Fibroblast of lung (primary cell): ENCODE results near the gene PCDHB9. TPM values are rescaled to one million over a fixed set of nuclear protein-coding genes. Genes with fewer than 3 reads are reported as not detected.
"Not testable (repeated sequence)": the region's sequence is repeated elsewhere in the genome, so short reads cannot be mapped to it uniquely, and the experiment has no call there.

ENCODE experiments used
- DNase-seq, 2 donors: peaks; one replicate each; pipeline versions ENCODE4 v3.0.0 to v3.0.0-alpha.2; 2010; ENCODE audit warnings: low read depth in 2 of 2
- H2AFZ ChIP-seq: 2 replicates; pipeline ENCODE4 v1.5.1; 2012; ENCODE audit warnings: low read length, control low read depth, inconsistent platforms
- H3K27ac ChIP-seq: 2 replicates; pipeline ENCODE4 v1.5.1; 2011; ENCODE audit warnings: low read length, control low read depth; ENCODE audit not compliant: insufficient read depth
- H3K27me3 ChIP-seq: 2 replicates; pipeline ENCODE4 v1.5.1; 2011; ENCODE audit warnings: mild to moderate bottlenecking, low read length; ENCODE audit not compliant: control insufficient read depth, insufficient read depth
- H3K36me3 ChIP-seq: 2 replicates; pipeline ENCODE4 v1.5.1; 2011; ENCODE audit warnings: low read length; ENCODE audit not compliant: control insufficient read depth, insufficient read depth
- H3K4me1 ChIP-seq: 2 replicates; pipeline ENCODE4 v1.5.1; 2011; ENCODE audit warnings: low read length; ENCODE audit not compliant: control insufficient read depth, insufficient read depth; ENCODE audit errors: extremely low read depth
- H3K4me2 ChIP-seq: 2 replicates; pipeline ENCODE4 v1.5.1; 2011; ENCODE audit warnings: low read length, control low read depth; ENCODE audit not compliant: insufficient read depth; ENCODE audit errors: extremely low read depth
- H3K4me3 ChIP-seq, 4 experiments: fragments of 200-600 bp in 1 of 4; sonication (generic) in 1 of 4; replicated peaks in 1 of 4; 2 replicates each; pipeline ENCODE4 v1.5.1; 2011 to 2016; ENCODE audit warnings: low read length in 4 of 4, low read depth in 3 of 4, mild to moderate bottlenecking in 3 of 4, control low read depth in 2 of 4, inconsistent platforms in 1 of 4, mixed read lengths in 1 of 4; ENCODE audit not compliant: insufficient read depth in 1 of 4; ENCODE audit errors: control extremely low read depth in 1 of 4
- H3K79me2 ChIP-seq: 2 replicates; pipeline ENCODE4 v1.5.1; 2012; ENCODE audit warnings: mild to moderate bottlenecking, low read length, inconsistent platforms; ENCODE audit not compliant: control insufficient read depth, insufficient read depth
- H3K9ac ChIP-seq: 2 replicates; pipeline ENCODE4 v1.5.1; 2011; ENCODE audit warnings: mild to moderate bottlenecking, low read length, control low read depth; ENCODE audit not compliant: insufficient read depth
- H3K9me3 ChIP-seq: 2 replicates; pipeline ENCODE4 v1.5.1; 2012; ENCODE audit warnings: low read depth, low read length; ENCODE audit not compliant: control insufficient read depth, insufficient read depth
- H4K20me1 ChIP-seq: 2 replicates; pipeline ENCODE4 v1.5.1; 2011; ENCODE audit warnings: low read length; ENCODE audit not compliant: control insufficient read depth, insufficient read depth; ENCODE audit errors: extremely low read depth
- EZH2 ChIP-seq: IDR thresholded peaks from 2 replicates; pipeline ENCODE4 v1.5.1; 2012; ENCODE audit warnings: low read length, control low read depth, mild to moderate bottlenecking; ENCODE audit errors: missing control alignments
- polyA plus RNA-seq, 2 donors: library from polyadenylated mRNA; depleted of rRNA in 1 of 2; stranded (reverse) in 1 of 2; unstranded in 1 of 2; fragments of >200 nt; gene quantifications; 2 replicates each; pipeline ENCODE4 v1.2.1, GENCODE V29; 2011 to 2012; ENCODE audit warnings: missing spikeins in 1 of 2
- total RNA-seq: library from RNA; depleted of rRNA; stranded (reverse); fragments of >200 nt; gene quantifications from 2 replicates; pipeline ENCODE4 v1.2.1, GENCODE V29; 2014
- TF ChIP-seq, protein P1 (sequence below), 2 donors: IDR thresholded peaks in 1 of 2; conservative IDR thresholded peaks in 1 of 2; 1 replicate in 1 of 2; 2 replicates in 1 of 2; pipeline ENCODE4 v1.5.1; 2011 to 2012; ENCODE audit warnings: low read length in 2 of 2, control low read depth in 1 of 2, inconsistent platforms in 1 of 2, low read depth in 1 of 2, mild to moderate bottlenecking in 1 of 2

Gene PCDHB9
- total and polyA plus RNA-seq, 2 donors (not counting 1 experiment from before 2014, with no cell fraction given) = 0.82 to 0.99 TPM

DNA sequence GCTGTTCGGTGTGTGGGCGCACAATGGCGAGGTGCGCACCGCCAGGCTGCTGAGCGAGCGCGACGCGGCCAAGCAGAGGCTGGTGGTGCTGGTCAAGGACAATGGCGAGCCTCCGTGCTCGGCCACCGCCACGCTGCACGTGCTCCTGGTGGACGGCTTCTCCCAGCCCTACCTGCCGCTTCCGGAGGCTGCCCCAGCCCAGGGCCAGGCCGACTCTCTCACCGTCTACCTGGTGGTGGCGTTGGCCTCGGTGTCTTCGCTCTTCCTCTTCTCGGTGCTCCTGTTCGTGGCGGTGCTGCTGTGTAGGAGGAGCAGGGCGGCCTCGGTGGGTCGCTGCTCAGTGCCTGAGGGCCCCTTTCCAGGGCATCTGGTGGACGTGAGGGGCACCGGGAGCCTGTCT, 7.1 kb upstream of the PCDHB9 start:
- H3K27me3 ChIP-seq, DNase-seq, H3K79me2 ChIP-seq, H4K20me1 ChIP-seq, H3K9me3 ChIP-seq, H2AFZ ChIP-seq, H3K27ac ChIP-seq, H3K9ac ChIP-seq, H3K4me3 ChIP-seq, H3K4me2 ChIP-seq, H3K36me3 ChIP-seq, H3K4me1 ChIP-seq: not testable (repeated sequence)

DNA sequence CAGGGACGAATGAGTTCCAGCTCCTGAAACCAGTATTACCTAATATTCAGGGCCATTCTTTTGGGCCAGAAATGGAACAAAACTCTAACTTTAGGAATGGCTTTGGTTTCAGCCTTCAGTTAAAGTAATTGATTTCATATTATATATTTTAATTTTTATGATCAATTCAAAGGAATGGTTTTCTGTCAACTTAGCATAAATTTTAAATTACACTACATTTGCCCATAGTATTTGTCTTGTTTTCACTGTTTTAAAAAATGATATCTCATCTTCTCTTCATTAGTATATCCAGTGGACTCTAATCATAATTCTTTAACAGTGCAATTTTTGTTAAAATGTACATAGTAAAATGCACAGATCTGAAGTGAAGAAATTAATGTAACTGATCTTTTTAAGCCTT, 6.6 kb upstream of the PCDHB9 start:
- DNase-seq = no peak
- Histone ChIP-seq H4K20me1 (no peaks in the 10 kb centered on the region), H3K79me2 (no peaks in the 10 kb centered on the region), H3K9ac (no peak overlapping the region), H3K4me1 (no peaks in the 10 kb centered on the region), H3K27me3 (no peaks in the 10 kb centered on the region), H3K27ac (no peak overlapping the region), H3K4me3 (no peak overlapping the region), H3K4me2 (no peak overlapping the region), H3K36me3 (no peaks in the 10 kb centered on the region), H2AFZ (no peak overlapping the region), H3K9me3 (no peaks in the 10 kb centered on the region)
- no peak for TF ChIP-seq EZH2
- TF ChIP-seq, protein P1, sequence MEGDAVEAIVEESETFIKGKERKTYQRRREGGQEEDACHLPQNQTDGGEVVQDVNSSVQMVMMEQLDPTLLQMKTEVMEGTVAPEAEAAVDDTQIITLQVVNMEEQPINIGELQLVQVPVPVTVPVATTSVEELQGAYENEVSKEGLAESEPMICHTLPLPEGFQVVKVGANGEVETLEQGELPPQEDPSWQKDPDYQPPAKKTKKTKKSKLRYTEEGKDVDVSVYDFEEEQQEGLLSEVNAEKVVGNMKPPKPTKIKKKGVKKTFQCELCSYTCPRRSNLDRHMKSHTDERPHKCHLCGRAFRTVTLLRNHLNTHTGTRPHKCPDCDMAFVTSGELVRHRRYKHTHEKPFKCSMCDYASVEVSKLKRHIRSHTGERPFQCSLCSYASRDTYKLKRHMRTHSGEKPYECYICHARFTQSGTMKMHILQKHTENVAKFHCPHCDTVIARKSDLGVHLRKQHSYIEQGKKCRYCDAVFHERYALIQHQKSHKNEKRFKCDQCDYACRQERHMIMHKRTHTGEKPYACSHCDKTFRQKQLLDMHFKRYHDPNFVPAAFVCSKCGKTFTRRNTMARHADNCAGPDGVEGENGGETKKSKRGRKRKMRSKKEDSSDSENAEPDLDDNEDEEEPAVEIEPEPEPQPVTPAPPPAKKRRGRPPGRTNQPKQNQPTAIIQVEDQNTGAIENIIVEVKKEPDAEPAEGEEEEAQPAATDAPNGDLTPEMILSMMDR (conservative IDR thresholded peaks at IDR 0.05 in 1 of 2, IDR thresholded peaks at IDR 0.05 in 1 of 2; ENCODE audit: low read depth in 1 of 2, low read length in 2 of 2) = no peak

DNA sequence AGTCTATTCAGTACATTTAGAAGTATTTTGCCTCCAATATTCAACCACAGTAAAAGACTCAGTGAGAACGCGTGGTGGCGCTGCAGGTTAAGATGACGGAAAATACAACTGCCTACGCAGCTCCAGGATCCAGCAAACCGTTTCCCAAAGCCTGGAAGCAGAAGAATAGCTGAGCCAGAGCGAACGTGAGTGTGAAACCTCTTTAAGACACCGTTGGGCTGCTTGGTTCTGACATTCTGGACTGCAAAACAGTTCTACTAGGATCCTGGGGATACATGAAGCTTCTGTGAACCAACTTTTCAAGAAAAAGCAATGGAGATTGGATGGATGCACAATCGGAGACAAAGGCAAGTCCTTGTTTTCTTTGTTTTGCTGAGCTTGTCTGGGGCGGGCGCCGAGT, 4.7 kb upstream of the PCDHB9 start, which contains the start of gene PCDHB16:
Gene PCDHB16 (plus strand): TSS at position 140 of the 400 bp plus-strand sequence. CDS start 173 bp downstream, at position 313.
- Histone ChIP-seq H3K27me3 (no peaks in the 10 kb centered on the region), H3K36me3 (no peaks in the 10 kb centered on the region), H3K27ac (no peak within 1 kb of the TSS), H3K79me2 (no peaks in the 10 kb centered on the region), H3K9ac (no peak within 1 kb of the TSS), H3K4me2 (no peak within 1 kb of the TSS), H2AFZ (no peak within 1 kb of the TSS), H3K9me3 (no peaks in the 10 kb centered on the region), H3K4me1 (no peaks in the 10 kb centered on the region), H4K20me1 (no peaks in the 10 kb centered on the region), H3K4me3 (peak within 1 kb of the TSS in 2 of 4 experiments; percentile 4 to 39)
- peak; percentile 5 to 16 for DNase-seq
- TF ChIP-seq EZH2 = no peak
- TF ChIP-seq, protein P1 (conservative IDR thresholded peaks at IDR 0.05 in 1 of 2, IDR thresholded peaks at IDR 0.05 in 1 of 2; ENCODE audit: low read depth in 1 of 2, low read length in 2 of 2) = peak in 1 of 2 donors; percentile 12

DNA sequence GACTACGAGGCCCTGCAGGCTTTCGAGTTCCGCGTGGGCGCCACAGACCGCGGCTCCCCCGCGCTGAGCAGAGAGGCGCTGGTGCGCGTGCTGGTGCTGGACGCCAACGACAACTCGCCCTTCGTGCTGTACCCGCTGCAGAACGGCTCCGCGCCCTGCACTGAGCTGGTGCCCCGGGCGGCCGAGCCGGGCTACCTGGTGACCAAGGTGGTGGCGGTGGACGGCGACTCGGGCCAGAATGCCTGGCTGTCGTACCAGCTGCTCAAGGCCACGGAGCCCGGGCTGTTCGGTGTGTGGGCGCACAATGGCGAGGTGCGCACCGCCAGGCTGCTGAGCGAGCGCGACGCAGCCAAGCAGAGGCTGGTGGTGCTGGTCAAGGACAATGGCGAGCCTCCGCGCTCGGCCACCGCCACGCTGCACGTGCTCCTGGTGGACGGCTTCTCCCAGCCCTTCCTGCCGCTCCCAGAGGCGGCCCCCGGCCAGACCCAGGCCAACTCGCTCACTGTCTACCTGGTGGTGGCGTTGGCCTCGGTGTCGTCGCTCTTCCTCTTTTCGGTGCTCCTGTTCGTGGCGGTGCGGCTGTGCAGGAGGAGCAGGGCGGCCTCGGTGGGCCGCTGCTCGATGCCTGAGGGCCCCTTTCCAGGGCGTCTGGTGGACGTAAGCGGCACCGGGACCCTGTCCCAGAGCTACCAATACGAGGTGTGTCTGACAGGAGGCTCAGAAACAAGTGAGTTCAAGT, 2.7 kb upstream of the PCDHB9 start:
- not testable (repeated sequence) for H3K9me3 ChIP-seq, H3K79me2 ChIP-seq, H4K20me1 ChIP-seq, H3K27ac ChIP-seq, DNase-seq, H3K36me3 ChIP-seq, H3K4me3 ChIP-seq, H2AFZ ChIP-seq, H3K4me1 ChIP-seq, H3K9ac ChIP-seq, H3K27me3 ChIP-seq, H3K4me2 ChIP-seq

DNA sequence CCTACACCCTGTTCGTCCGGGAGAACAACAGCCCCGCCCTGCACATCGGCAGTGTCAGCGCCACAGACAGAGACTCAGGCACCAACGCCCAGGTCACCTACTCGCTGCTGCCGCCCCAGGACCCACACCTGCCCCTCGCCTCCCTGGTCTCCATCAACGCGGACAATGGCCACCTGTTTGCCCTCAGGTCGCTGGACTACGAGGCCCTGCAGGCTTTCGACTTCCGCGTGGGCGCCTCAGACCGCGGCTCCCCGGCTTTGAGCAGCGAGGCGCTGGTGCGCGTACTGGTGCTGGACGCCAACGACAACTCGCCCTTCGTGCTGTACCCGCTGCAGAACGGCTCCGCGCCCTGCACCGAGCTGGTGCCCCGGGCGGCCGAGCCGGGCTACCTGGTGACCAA, 1.7 kb downstream of the PCDHB9 start:
- not testable (repeated sequence) for DNase-seq, H3K79me2 ChIP-seq, H4K20me1 ChIP-seq, H3K36me3 ChIP-seq, H3K27me3 ChIP-seq, H3K4me3 ChIP-seq, H3K27ac ChIP-seq, H3K4me2 ChIP-seq, H2AFZ ChIP-seq, H3K9ac ChIP-seq, H3K9me3 ChIP-seq, H3K4me1 ChIP-seq
